Kidney tubule cell (primary cell): ENCODE measurements around the gene TBCD.
A peak's percentile ranks its signal among the peaks of the same experiment; 100 is the strongest.

Experiments
- DNase-seq: peaks from one replicate; pipeline ENCODE4 v3.0.0-alpha.2; 2018; ENCODE audit warnings: low spot score

Gene TBCD

DNA sequence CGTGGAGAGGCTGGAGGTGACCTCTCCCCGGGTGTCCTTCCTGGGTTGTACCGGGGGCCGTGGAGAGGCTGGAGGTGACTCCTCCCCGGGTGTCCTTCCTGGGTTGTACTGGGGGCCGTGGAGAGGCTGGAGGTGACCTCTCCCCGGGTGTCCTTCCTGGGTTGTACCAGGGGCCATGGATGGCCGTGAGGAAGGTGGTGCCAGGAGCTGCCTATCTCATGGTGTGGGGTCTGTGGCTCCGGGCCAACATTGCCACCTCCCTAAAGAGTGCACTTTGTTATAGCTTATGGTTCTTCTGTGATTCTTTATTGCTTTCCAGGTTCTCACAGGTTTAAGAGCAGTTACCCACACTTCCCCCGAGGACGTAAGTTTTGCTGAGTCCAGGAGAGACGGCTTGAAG is 174.2 kb downstream of the TBCD start:
- no peak for DNase-seq

DNA sequence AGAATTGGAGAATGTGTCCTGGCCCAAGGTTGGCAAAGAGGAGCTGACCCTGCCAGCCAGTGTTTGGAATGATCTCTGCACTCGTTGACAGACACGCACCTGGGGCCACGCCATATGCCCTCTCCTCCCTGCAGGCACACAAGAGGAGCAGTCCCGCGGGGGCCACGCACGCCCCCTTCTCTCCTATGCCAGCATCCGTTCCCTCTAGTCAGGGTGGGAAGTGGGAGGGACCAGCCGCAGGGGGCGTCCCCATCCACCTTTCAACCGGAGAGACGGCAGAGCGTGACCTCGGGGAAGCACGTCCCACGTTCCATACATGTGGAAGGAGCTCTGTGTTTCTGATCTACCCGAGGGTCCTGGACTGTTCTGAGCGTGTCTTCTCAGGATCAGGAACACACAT is 174.9 kb downstream of the TBCD start:
- DNase-seq, result no peak

DNA sequence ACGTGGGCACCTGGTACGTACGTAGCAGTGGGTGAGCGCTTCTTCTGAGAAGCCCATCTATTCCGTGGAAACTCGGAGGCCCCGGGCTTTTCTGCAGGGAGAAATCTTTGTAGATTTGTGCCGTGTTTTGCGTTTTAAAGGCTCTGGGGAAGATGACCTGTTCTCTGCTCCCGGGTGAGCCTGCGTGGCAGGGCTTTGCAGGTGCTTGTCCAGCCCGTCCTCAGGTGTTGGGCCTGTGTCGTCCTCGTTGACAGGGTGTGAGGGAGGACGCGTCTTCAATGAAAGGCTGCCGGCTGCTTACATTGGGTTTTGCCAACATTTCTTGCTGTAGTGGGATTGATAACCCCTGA is 175.4 kb downstream of the TBCD start:
- DNase-seq, result no peak

DNA sequence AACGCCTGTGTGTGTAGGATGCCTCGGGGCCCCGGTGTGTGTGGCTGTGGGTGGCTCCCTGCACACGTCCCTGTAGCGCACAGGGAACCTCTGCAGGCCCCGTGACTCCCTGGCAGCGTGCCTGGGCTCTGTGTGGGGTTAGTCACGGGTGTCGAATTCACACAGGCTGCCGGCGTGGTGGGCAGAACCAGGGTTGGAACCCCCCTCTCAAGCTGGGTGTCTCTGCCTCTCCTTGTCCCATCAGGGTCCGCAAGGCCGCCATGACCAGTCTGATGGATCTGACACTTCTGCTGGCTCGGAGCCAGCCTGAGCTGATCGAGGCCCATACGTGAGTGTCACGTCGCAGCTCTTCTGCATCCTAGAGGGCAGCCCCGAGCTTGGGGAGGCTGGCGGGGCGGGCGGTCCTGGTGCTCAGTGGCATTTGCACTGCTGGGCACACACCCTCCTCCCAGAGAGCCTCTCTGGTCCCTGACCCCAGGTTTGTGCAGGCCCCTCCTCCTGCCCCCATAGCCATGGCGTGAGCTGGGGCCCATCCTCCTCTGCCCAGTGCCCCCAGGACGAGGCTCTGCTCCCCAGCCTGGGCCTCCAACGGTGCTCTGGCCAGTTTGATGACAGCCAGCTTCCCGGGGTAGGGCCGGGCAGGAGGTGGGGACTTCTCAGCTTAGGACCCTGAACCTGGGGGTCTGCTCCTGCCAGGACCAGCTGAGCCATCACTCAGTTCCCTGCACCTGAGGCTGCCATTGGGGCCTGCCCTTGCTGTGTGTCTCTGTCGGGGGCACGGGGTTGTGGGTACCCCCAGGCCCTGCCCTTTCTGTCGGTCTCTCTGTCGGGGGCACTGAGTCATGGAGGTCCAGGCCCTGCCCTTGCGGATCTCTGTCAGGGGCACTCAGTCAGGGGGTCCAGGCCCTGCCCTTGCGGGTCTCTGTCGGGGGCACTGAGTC is 176.1 kb downstream of the TBCD start:
- DNase-seq, result no peak

DNA sequence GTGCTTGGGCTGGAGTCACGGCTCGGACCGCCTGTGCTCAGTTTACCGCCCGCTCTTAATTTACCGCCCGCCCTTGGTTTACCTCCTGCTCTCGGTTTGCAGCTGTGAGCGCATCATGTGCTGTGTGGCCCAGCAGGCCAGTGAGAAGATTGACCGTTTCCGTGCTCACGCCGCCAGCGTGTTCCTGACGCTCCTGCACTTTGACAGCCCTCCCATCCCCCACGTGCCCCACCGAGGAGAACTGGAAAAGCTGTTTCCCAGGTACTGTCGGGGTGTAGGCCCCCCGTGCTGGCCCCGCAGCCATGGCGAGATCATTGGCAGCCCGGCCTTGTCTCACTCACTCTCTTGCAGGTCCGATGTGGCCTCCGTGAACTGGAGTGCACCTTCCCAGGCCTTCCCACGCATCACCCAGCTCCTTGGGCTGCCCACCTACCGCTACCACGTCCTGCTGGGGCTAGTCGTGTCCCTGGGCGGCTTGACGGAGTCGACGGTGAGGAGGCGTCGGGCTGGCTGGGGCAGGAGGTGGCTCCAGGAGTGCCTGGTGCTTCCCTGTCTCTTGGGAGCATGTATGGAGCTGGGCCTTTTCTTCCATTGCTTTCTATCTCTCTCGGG is 177.3 kb downstream of the TBCD start:
- DNase-seq, result no peak

DNA sequence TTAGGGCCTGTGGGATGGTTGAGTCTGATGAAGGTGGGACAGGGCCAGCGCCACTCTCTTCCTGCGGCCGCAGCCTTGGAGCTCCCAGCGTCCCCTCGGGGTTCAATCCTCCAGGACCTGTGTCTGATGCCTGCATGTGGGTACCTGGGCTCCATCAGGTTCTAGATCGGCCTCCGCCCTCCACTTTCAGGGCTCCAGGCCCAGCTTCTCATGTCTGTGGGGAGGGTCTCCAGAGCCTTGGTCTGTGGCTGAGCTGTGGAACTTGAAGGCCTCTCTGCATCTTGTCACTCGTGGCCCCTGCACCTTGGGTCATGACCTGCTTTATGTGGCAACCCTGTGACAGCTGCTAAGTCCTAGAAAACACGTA is 177.8 kb downstream of the TBCD start:
- DNase-seq, result no peak

DNA sequence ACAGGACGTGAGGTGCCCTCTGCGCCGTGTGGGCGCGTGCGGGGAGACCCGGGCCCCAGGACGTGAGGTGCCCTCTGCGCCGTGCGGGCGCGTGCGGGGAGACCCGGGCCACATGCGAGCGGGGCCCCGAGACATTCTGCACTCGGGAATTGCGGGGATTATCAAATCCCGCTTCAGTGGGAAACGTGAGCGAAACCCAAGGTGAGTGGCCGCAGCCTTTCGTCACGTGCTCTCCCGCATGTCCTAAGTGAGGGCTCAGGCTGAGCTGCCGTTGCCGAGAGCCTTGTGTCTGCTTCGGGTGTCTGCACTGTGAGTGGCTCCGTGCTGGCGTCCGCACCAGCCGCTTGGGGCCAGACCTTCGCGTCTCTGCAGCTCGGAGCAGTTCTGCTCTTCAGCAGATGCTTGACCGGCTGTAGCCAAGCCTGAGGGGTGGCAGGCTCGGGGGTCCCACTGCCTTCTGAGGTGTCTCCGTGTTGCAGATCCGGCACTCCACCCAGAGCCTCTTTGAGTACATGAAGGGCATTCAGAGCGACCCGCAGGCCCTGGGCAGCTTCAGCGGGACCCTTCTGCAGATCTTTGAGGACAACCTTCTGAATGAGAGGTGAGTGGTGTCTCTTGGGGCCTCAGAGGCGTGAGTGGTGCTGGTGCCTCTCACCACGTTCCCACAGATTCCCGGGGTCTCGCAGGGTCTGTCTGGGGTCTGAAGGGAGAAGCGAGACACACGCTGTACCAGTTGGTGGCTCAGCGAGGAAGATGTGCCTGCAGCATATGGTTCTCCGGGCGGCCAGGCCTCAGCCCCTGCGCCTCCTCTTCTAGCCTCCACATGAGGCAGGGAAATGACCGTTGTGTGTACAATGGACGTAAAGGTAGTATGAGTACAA is 178.4 kb downstream of the TBCD start:
- no peak for DNase-seq

DNA sequence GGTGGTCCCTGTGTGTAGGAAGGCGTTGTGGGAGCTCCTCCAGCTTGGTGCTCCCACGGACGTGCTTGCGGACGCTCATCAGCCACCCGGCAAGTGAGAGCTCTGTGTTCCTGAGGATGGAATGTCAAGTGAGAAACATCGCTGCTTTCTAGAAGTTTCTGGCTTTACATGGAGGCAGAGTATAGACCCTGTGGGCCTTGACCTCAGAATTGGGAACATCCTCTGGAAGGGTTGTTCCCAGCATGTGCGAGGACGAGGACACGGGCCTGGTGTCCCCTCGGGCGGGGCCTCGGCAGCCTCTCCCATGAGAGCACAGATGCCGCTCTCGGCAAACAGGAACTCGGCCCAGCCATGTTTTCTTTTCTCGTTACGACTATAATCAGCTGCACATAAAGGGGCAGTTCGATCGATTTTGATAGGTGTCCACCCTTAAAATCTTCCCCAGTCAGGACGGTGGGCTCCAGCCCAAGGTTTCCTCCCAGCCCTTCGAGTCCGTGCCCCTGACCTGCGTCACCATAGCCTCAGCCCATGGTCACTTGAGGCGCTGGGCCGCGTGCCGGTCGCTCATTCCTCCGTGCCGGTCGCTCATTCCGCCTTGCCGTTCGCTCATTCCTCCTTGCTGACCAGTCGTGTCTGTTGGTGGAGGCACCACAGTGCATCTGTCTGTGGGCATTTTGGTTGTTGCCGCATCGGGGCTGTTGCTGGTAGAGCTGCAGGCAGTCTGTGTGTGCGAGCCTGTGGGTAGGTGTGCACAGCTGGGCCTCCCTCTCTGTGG is 179.2 kb downstream of the TBCD start:
- no peak for DNase-seq

DNA sequence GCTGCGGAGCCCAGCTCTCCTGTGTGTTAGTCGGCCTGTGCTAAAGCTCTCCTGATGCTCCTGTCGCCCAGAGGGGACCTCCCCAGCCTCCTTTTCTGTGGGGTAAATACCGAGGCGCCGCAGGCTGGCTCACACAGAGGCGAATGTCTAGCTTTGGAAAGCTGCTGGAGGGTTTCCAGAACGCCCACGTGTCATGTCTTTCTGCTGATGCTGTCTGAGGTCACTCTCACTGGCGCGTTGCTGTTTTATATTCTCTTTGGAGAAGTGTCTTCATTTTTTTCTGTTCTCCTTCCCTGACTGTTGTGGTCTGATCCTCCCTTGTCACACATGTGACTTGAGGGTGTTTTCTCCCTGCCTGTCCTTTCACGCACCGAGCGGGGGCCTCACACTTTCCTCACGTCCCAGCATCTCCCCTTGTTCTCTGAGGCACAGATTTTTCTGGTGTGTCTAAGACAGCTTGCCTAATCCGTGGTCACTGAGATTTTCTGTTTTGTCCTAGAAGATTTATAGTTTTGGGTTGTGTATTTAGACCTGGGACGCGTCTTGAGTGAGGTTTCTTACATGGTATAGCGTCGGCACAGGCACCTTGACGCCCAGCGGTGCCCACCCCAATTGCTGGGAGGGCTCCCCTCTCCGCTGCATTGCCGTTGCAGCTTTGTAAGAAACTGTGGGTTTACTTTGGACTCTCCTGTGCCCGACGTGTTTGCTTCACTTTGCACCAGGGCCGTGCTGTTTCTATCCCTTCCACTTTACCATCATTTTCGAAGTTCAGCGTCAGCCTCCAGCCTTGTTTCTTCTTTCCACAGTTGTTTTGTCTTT is 180.0 kb downstream of the TBCD start:
- DNase-seq, result no peak

DNA sequence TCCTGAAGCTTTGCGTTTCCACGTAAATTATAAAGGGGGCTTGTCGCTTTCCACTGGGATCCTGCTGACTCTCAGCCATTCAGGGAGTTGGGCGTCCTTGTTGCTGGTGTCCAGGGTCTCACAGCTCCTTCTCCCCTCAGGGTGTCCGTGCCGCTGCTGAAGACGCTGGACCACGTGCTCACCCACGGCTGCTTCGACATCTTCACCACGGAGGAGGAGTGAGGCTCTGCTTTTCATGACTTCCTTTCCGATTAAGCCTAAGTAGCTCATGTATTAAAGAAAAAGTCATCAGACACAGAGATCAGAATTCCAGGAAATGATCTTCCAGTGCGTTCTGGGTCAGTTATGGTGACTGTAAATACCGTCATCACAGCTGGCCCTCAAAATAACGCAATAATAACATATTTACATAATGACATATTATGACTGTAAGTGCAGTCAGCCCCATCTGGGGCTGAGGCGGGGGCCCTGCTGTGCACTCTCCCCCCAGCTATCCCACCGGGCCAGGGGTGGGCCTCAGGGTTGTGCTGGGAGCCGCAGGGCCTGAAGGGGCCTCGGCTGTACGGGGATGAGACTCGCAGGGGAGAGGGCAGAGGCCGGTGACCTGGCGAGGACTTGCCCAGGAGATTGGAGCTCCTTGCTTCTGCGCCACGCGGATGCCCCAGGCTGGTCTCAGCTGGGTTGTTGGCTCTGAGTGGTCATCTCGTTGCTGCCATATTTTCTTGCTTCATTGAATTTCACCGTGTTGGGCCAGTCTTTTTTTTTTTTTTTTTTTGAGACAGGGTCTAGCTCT is 180.8 kb downstream of the TBCD start:
- no peak for DNase-seq

DNA sequence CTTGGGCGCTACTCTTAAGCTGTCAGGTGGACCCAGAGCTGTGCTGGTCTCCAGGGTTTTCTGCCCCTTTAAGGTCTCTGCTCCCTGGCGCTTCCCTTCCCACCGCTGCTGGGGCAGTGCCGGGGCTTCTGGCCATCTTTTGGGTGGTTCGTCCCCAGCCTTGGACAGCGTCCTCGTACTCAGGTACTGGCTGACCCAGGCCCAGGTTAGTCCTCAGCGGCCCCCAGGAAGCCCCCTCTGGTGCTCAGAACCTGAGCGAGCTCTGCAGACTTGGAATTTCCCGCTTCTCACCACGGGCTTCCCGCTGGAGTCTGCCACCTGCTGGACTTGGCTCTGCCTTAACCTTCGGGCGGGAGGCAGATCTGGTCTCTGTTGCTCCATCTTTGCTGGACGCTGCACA is 182.0 kb downstream of the TBCD start:
- no peak for DNase-seq

DNA sequence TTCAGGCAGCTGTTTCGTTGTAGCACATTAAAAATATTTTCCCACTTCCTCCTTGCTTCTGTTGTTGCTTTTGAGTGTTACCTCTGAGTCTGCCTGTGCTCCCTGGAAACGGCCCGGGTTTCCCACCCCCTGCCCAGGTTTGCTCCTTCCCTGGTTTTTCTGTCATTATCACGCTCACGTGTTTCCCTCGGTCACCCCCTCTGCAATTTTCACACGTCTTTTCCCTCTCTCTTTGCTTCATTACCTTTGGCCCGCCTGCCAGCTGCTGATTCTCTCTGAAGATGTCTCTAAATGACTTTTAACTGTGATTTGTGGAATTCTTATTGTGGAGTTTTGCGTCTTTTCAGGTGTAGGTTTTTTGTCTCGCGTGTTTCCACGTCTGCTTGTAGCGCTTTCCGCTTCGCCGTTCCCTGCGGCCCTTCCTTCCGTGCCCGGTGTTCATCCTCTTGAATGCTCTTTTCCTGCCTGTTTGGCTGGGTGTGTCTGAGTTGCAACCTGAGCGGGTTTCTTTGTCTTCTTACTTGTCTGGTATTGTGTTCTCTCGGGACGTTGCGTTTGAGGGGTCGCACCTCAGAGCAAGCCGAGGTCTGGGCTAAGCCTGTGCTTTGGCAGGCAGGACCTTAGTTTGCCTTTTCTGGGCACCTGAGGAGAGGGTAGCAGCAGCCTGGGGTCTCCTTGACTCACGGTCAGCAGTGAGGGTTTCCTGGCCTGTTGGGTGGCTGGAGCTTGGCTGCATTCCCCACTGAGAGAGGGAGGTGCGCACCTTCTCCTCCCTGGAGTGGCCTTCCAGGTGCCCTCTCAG is 184.3 kb downstream of the TBCD start:
- DNase-seq, result no peak

DNA sequence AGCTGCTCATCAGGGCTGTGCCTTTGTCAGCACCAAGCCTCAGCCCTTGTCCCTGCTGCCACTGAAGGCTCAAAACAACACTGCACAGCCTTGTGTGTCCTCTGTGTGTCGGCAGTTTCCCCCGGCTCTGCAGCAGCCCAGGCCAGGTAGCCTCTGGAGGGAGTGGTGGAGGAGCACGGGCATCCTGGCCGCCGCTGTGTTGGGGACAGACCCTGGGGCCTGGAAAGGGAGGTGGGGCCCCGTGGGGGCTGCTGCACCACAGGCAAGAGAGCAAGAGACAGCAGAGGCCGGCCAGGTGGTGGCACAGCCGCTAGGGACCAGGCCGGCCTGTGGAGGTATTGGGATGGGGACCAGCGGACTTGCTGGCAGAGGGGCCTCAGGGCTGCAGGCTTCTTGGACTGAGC is 184.9 kb downstream of the TBCD start:
- DNase-seq, result no peak

DNA sequence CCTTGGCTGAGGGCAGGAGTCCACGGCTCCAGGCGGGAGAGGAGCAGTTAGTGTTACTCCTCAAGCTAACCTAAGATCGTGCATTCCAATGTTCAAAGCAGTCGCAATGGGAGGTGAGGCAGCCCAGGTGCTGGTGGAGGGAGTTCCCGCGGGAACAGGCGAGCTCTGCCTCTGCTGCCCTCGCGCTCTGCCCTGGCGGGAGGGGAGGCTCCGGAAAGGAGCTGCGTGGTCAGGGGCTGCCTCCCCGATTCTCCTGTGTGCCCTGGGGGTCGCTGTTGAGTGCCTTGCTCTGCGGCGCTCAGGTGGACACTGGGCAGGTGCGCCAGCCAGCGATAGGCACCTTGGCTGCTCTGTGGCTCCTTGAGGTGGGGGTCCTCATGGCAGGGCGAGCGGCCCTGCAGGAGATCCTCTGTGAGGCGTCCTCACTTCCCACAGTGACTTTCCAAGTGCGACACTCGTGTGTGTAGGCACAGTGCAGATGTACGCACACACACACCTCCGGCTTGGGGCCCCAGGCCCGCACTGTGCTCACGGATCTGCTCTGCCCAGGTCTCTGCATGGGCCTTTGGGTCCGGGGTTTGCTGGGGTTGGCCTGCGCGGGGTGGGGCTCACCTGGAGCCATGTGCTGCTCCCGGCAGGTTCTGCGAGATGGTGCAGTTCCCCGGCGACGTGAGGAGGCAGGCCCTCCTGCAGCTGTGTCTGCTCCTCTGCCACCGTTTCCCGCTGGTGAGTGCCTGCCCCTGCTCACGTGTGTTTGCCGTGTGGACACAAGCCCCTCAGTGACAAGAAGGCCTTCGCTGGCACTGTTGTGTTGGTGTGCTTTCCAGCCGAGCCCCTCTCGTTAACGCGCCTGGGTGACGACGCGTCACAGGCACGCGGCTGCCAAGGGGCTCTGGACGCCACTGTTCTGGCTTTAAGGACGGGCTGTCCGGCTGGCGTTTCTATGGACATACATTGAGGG is 185.8 kb downstream of the TBCD start:
- no peak for DNase-seq

DNA sequence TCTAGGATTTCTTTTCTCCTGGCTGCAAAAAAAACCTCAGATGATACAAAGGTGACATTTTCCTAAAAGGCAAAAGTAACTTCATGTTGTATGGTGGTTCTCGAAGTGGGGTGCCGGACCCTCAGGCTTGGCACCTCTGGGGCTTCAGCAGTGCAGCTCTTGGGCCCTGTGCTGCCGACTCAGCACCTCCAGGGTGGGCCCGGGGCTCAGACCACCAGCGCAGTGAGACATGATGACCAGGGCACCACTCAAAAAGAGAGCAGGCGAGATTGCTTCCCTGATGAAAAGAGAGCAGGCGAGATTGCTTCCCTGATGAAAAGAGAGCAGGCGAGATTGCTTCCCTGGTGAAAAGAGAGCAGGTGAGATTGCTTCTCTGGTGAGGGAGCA is 186.6 kb downstream of the TBCD start:
- DNase-seq, result no peak

DNA sequence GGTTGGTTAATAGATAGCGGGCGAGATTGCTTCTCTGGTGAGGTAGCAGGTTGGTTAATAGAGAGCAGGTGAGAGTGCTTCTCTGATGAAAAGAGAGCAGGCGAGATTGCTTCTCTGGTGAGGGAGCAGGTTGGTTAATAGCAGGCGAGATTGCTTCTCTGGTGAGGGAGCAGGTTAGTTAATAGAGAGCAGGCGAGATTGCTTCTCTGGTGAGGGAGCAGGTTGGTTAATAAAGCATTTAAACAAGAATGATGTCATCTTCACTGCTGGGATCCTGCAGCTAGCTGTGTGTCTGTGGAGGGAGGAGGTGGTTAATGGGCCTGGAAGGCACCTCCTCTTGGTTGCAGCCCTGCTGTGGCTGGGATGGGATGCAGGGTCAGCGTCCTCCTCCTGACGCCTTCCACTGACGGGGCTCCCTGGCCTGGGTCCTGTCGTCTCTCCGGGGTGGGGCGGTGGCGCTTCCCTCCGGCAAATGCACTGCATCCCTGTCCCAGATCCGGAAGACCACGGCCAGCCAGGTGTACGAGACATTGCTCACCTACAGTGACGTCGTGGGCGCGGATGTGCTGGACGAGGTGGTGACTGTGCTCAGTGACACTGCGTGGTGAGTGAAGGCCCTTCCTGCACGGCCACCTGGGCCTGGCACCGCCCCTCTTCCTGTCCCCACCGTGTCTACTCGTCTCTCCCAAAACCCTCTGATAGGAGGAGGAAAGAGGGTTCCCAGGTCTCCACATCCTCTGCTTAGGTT is 187.2 kb downstream of the TBCD start:
- DNase-seq, result peak; percentile 30

DNA sequence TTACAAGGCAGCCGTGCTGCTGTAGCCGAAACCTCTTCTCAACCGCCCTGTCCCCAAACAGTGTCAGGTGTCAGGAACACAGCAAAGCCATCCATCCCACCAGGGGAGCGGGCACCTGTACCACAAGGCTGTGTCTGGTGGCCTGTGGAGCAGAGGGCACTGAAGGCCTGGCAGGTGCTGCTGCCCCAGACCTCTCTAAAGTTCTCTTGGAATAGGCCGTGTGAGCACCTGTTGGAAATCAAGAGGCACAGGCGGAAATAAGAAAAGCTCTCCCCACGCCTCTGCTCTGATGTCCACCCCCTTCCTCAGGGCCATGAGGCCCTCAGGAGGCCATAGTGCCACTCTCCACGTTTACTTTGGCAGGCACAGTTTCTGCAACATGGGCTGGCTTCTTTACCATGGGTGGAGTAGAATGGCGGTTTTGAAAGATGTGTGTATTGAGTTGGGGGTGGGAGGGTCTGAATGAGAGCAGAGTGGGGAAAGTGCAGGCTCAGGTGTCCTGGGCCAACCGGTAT is 187.8 kb downstream of the TBCD start:
- DNase-seq, result no peak
